GM12892 (cell line): Measurements from ENCODE around the gene YBX3.

Experiments
- POLR2A ChIP-seq: IDR thresholded peaks from 2 replicates; pipeline ENCODE4 v1.6.1; 2011; ENCODE audit warnings: low read depth, low read length, control low read depth
- TAF1 ChIP-seq: IDR thresholded peaks from 2 replicates; pipeline ENCODE4 v1.6.1; 2011; ENCODE audit warnings: low read depth, mild to moderate bottlenecking, control low read depth, low read length, borderline replicate concordance

DNA sequence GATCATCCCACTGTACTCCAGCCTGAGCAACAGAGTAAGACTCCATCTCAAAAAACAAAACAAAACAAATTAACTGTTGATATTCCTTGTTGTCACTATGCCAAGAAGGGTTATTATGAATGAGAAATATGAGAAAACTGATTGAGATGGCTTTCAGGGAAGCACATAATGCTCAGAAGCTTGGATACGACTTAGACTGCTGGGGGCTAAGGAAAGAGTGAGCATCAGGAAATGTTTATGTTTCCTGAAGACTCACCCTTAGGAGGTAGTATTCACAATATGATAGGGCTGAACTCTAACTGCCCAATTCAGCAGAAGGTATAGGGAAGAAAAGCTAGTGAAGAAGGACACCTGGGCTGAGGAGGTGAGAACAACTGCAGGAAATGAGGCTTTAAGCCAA lies 55.5 kb downstream of the YBX3 start:
- no peak for TF ChIP-seq POLR2A
- no peak for TF ChIP-seq TAF1
